ENCODE measurements around the gene RPL22.

RPL22 gene

DNA sequence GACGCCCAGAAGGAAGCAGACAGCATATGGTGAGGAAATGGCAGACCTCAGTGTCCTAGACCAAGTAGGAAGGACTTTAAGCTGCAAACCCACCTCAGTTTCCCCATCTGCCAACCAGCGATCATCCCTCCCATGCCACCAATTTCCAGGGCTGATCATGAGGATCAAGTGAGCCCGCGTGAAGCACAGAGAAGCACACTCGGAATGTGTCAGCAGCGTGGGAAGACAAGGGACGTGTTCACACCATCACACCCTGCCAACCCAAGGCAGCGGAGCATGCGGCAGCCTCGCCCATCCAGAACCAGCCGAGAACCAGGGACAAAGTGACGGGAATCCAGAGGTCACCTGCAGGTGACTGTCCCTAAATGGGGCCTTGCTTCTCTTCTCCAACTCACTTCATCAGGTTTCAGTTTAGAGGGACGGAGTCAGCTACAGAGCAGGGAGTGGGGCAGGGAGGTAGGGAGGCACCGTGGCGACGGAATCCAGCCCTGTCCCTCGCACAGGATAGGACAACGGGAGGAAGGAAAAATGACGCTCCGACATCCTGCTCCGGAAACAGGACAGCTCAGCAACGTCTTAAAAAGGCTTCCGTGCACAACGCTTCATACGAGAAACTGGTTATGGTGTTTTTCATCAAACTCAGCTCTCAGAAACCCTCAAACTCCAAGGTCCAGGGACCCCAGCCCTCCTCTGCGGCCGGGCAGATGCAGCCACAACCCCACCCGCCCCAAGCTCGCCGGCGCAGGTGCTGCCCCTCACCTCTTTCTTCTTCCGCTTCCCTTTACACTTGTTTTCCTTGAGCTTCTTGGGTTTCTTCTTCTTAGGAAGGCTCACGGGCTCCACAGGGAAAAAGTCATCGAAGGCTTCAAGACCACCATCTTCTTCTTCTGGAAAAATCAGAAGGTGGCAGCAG lies 31.7 kb downstream of the RPL22 start:
- DNase-seq = no peak
- TF ChIP-seq POLR2A (IDR thresholded peaks at IDR 0.05; ENCODE audit: low read length) (no peak), GATA1 (IDR thresholded peaks at IDR 0.05; ENCODE audit: low read depth, low read length) (no peak)

- DNase-seq = no peak
- TF ChIP-seq GATA1 (IDR thresholded peaks at IDR 0.05; ENCODE audit: low read depth, low read length) = no peak
- no peak for TF ChIP-seq POLR2A (IDR thresholded peaks at IDR 0.05; ENCODE audit: low read length)
These were observed 32.6 kb downstream of the RPL22 start for GRCh38 chr1:6166655-6167390.

GRCh38 chr1:6166221-6166620 lies 33.2 kb downstream of the RPL22 start:
- TF ChIP-seq POLR2A (IDR thresholded peaks at IDR 0.05; ENCODE audit: low read length) = no peak
- TF ChIP-seq GATA1 (IDR thresholded peaks at IDR 0.05; ENCODE audit: low read depth, low read length) = no peak
- DNase-seq = no peak

- no peak for DNase-seq
- TF ChIP-seq GATA1 (IDR thresholded peaks at IDR 0.05; ENCODE audit: low read depth, low read length) (no peak), POLR2A (IDR thresholded peaks at IDR 0.05; ENCODE audit: low read length) (no peak)
These were observed 33.9 kb downstream of the RPL22 start for GRCh38 chr1:6165441-6165985.

DNA sequence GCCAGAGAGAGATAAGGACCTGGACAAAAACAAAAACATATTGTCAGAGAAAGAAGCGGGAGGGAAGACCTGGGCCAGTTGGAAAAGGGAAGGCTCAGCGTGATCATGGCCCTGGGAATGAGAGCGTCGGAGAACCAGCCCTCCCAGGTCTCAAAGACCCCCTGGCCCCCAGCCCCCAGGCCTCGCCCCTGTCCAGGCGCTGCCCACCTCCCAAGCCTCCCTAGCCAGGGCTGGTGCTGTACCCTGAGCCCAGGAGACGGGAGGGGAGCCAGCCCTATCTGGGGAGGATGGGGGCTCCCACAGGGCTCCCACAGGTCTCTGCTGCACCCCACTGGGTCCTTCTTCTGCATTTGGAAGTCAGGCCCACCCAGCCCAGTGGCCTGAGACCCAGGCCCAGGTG lies 34.4 kb downstream of the RPL22 start:
- TF ChIP-seq GATA1 (IDR thresholded peaks at IDR 0.05; ENCODE audit: low read depth, low read length) (no peak), POLR2A (IDR thresholded peaks at IDR 0.05; ENCODE audit: low read length) (no peak)
- no peak for DNase-seq

DNA sequence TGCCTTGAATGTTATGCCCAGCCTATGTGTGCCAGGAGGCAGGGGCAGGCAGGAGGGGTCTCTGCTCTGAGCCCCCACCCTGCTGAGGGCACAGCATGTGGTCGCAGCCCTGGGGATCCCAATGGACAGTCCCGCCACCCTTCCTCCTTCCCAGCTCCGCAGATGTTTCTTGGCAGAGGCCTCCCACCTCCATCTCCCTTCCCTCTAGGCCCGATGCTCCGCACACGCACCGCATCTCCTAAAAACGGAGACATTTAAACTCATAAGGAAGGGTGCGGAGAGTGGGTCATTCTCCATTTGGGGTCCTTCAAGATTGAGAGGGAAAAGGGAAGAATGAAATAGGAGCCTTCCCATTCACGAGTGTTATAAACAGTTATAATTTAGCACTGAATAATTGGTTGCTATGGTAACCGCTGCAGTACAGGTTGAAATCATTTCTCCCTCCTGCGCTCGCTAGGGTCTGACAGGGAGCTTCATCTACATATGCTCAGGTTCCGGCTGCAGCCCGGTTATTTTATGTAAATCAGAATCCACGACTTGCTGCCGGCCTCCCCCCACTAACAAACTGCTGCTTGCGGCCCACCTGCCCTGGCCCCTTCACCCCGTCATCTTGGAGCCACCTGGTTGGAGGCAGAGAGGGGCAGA lies 35.3 kb downstream of the RPL22 start:
- no peak for DNase-seq
- TF ChIP-seq POLR2A (IDR thresholded peaks at IDR 0.05; ENCODE audit: low read length) (no peak), GATA1 (IDR thresholded peaks at IDR 0.05; ENCODE audit: low read depth, low read length) (no peak)

DNA sequence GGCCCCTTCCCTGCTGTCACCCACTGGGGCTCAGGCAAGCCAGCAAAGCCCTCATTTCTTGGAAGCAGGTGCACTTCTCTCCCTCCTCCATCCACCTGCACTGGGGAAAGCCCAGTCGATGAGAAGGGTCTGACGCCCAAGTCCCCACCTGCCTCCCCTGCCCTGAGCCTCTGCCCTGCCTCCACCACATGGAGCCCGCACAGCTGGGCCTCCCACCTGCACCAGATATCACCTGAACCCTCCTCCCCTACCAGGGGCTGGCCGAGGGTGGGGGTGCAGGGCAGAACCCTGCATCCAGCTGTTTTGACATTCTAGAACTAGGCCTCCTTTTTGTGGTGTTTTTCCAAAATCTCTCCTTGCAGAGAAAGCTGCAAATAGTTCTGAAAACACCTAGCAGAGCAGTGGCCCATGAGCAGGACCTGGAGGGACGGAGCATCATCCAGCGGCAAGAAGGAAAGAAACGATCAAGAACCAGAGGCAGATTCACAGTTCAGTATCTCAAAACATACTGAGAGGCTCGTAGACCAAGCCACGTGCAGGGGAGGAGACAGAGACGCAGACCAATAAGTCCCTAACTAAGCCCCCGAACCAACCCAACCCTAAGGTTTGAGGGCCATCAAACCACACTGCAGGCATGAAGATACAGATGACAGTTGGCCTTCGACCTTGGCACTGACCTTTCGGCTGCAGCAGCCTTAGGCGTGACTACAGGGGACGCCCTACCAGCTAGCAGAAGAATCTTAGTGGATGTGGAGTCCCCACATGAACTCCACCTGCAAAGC lies 36.0 kb downstream of the RPL22 start:
- TF ChIP-seq GATA1 (IDR thresholded peaks at IDR 0.05; ENCODE audit: low read depth, low read length) = no peak
- TF ChIP-seq POLR2A (IDR thresholded peaks at IDR 0.05; ENCODE audit: low read length) = no peak
- no peak for DNase-seq

GRCh38 chr1:6162773-6163172 lies 36.6 kb downstream of the RPL22 start:
- DNase-seq = no peak
- TF ChIP-seq GATA1 (IDR thresholded peaks at IDR 0.05; ENCODE audit: low read depth, low read length) (no peak), POLR2A (IDR thresholded peaks at IDR 0.05; ENCODE audit: low read length) (no peak)

DNA sequence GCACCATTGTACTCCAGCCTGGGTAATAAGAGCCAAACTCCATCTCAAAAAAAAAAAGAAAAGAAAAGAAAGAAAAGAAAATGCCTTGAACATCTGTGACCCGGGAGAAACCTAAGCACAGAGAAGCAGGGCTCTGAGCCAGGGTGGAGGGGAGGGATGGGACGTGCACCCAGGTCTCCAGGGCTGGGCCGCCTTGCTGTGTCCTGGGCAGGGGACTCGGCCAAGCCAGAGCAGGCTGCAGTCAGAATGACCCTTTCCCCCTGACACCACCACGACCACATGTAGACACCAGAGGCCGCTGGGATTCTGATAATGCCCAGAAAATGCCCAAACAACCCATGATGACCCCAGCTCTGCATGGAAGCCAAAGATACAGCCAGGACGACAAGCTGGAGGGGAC lies 37.1 kb downstream of the RPL22 start:
- TF ChIP-seq GATA1 (IDR thresholded peaks at IDR 0.05; ENCODE audit: low read depth, low read length) (no peak), POLR2A (IDR thresholded peaks at IDR 0.05; ENCODE audit: low read length) (no peak)
- DNase-seq = no peak

- TF ChIP-seq POLR2A (IDR thresholded peaks at IDR 0.05; ENCODE audit: low read length) = no peak
- no peak for DNase-seq
These were observed 41.2 kb downstream of the RPL22 start for GRCh38 chr1:6158181-6158580.

- no peak for DNase-seq
- TF ChIP-seq POLR2A (IDR thresholded peaks at IDR 0.05; ENCODE audit: low read length) (no peak), GATA1 (IDR thresholded peaks at IDR 0.05; ENCODE audit: low read depth, low read length) (no peak)
These were observed 41.7 kb downstream of the RPL22 start for GRCh38 chr1:6157528-6158174.

DNA sequence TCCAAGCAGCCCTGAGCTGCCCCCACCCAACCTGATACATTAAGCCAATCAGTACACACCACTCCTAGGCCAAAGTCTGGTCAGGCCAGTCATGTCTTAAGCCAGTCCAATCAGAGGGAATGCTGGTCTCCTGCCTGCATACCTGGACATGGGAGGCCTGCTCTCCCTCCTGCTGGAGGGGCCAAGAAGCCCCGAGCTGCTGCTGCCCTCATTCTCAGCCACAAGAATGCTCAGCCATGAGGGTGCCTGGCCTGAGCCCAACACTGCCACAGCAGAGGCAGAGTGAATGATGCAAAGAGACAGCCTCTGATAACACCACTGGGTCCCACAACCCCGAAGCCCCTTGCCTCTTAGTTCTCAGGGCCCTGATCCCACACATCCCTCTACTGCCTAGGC lies 42.3 kb downstream of the RPL22 start:
- TF ChIP-seq POLR2A (IDR thresholded peaks at IDR 0.05; ENCODE audit: low read length) = no peak
- TF ChIP-seq GATA1 (IDR thresholded peaks at IDR 0.05; ENCODE audit: low read depth, low read length) = no peak
- no peak for DNase-seq
